ENCODE measurements around the gene REXO1. TPM values are rescaled to one million over a fixed set of nuclear protein-coding genes. Genes with fewer than 3 reads are reported as not detected.

Gene REXO1
- total RNA-seq, 1 experiment from 2014 or later: 56.8 TPM

DNA sequence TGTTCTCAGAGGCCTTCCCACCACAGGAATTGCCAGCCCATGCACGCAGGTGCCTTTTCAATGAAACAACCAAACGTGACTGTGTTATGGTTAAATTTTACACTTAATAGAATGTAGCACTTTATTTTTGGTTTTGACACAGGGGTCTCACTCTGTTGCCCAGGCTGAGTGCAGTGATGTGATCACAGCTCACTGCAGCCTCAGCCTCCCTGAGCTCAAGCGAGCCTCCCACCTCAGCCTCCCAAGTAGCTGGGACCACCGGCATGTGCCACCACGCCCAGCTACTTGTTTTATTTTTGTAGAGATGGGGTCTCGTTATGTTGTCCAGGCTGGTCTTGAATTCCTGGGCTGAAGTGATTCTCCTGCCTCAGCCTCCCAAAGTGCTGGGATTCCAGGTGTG lies 43.4 kb downstream of the REXO1 start:
- Histone ChIP-seq H3K18ac (ENCODE audit: insufficient read length, low read depth, low read length) (no peak overlapping the region), H2BK120ac (ENCODE audit: low read depth, low read length, poor library complexity, severe bottlenecking) (no peak overlapping the region), H3K23me2 (ENCODE audit: insufficient read length, low read depth, low read length, poor library complexity, severe bottlenecking) (no peaks in the 10 kb centered on the region), H2AK5ac (ENCODE audit: insufficient read length, low read length) (no peak overlapping the region), H3K27me3 (ENCODE audit: insufficient read depth, low read length) (no peaks in the 10 kb centered on the region), H4K8ac (replicated peaks; ENCODE audit: insufficient read length, low read depth, low read length) (no peak overlapping the region), H3K23ac (ENCODE audit: insufficient read length, low read depth, low read length) (no peak overlapping the region), H2BK5ac (ENCODE audit: insufficient read length, low read length) (no peak overlapping the region), H4K5ac (ENCODE audit: insufficient read length, low read depth, low read length) (no peak overlapping the region), H3K9me3 (ENCODE audit: control insufficient read depth, low read depth, low read length) (no peaks in the 10 kb centered on the region), H3K79me1 (ENCODE audit: insufficient read depth, low read depth, low read length, poor library complexity, severe bottlenecking) (no peaks in the 10 kb centered on the region), H2AFZ (ENCODE audit: low read length) (no peak overlapping the region), H3K4me2 (ENCODE audit: insufficient read depth, insufficient read length, low read length) (no peak overlapping the region), H3K4me1 (ENCODE audit: insufficient read depth, low read length) (no peaks in the 10 kb centered on the region), H2BK12ac (ENCODE audit: insufficient read length, low read depth, low read length) (no peak overlapping the region), H4K20me1 (ENCODE audit: control insufficient read depth, insufficient read depth, insufficient read length) (no peaks in the 10 kb centered on the region), H3K27ac (ENCODE audit: insufficient read length, low read depth, low read length) (no peak overlapping the region), H3K56ac (ENCODE audit: insufficient read length, low read depth, low read length) (no peak overlapping the region), H4K91ac (ENCODE audit: insufficient read length, low read depth, low read length) (no peak overlapping the region), H3T11ph (ENCODE audit: low read length) (no peak overlapping the region), H3K9ac (ENCODE audit: extremely low read depth, insufficient read length, low read length) (no peak overlapping the region), H3K14ac (ENCODE audit: insufficient read depth, low read length) (no peak overlapping the region), H3K4ac (ENCODE audit: low read depth, low read length) (no peak overlapping the region), H2BK20ac (ENCODE audit: low read depth, low read length, poor library complexity, severe bottlenecking) (no peak overlapping the region), H2BK15ac (ENCODE audit: low read depth, low read length) (no peak overlapping the region), H3K79me2 (ENCODE audit: insufficient read depth, low read length) (no peaks in the 10 kb centered on the region)
- Mint-ChIP-seq H3K36me3 (ENCODE audit: insufficient read depth in 1 of 3, low read depth in 3 of 3) (peaks cover 2 to 4% (median 3%) of the 10 kb centered on the region in 3 experiments; a peak in 4 of 7 replicates), H3K27ac (no peak overlapping the region), H3K9me3 (no peaks in the 10 kb centered on the region; a peak in 2 of 5 replicates), H3K4me1 (0 out of 4 replicates have a peak, but pooled peaks cover 0 to 2% of the 10 kb centered on the region in 2 experiments), H3K4me3 (no peak overlapping the region), H3K27me3 (ENCODE audit: low read depth) (no peaks in the 10 kb centered on the region; the same call in none of the 2 replicates)
- WGBS (ENCODE audit: extremely low coverage, insufficient read length, low lambda C conversion rate): no CpG with 5 or more reads among the region's 6 CpGs
- no peak for TF ChIP-seq CTCF (conservative IDR thresholded peaks at IDR 0.05)
- no peak for DNase-seq
